Measurements from ENCODE around the gene ELOVL2. TPM values are rescaled to one million over a fixed set of nuclear protein-coding genes. Genes with fewer than 3 reads are reported as not detected.
"Not testable (repeated sequence)": the region's sequence is repeated elsewhere in the genome, so short reads cannot be mapped to it uniquely, and the experiment has no call there.

ELOVL2 gene
- total RNA-seq, 1 donor from 2014 or later: 0.25 TPM

DNA sequence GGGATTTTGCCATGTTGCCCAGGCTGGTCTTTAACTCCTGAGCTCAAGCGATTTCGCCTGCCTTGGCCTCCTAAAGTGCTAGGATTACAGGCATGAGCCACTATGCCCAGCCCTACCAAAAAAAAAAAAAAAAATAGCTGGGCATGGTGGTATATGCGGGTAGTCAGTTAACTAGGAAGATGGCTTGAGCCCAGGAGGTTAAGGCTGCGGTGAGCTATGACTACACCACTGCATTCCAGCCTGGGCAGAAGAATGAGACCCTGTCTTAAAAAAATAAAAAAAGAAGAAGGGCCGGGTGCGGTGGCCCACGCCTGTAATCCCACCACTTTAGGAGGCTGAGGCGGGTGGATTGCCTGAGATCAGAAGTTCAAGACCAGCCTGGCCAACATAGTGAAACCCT lies 50.2 kb downstream of the ELOVL2 start:
- Histone ChIP-seq H3K4me1 (no peaks in the 10 kb centered on the region), H3K27me3 (no peaks in the 10 kb centered on the region), H3K27ac (no peak overlapping the region), H3K36me3 (no peaks in the 10 kb centered on the region), H3K9me3 (no peaks in the 10 kb centered on the region), H3K4me3 (no peak overlapping the region)
- intact Hi-C loops (cut with DNase I): no loop called here
- no peak for TF ChIP-seq POLR2AphosphoS5 (IDR thresholded peaks at IDR 0.05; ENCODE audit: insufficient read depth in 1 of 2, low read depth in 1 of 2)
- TF ChIP-seq, protein P1, sequence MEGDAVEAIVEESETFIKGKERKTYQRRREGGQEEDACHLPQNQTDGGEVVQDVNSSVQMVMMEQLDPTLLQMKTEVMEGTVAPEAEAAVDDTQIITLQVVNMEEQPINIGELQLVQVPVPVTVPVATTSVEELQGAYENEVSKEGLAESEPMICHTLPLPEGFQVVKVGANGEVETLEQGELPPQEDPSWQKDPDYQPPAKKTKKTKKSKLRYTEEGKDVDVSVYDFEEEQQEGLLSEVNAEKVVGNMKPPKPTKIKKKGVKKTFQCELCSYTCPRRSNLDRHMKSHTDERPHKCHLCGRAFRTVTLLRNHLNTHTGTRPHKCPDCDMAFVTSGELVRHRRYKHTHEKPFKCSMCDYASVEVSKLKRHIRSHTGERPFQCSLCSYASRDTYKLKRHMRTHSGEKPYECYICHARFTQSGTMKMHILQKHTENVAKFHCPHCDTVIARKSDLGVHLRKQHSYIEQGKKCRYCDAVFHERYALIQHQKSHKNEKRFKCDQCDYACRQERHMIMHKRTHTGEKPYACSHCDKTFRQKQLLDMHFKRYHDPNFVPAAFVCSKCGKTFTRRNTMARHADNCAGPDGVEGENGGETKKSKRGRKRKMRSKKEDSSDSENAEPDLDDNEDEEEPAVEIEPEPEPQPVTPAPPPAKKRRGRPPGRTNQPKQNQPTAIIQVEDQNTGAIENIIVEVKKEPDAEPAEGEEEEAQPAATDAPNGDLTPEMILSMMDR (IDR thresholded peaks at IDR 0.05): no peak
- no peak for TF ChIP-seq POLR2A (IDR thresholded peaks at IDR 0.05)
- DNase-seq (ENCODE audit: extremely low spot score in 2 of 2): no peak

DNA sequence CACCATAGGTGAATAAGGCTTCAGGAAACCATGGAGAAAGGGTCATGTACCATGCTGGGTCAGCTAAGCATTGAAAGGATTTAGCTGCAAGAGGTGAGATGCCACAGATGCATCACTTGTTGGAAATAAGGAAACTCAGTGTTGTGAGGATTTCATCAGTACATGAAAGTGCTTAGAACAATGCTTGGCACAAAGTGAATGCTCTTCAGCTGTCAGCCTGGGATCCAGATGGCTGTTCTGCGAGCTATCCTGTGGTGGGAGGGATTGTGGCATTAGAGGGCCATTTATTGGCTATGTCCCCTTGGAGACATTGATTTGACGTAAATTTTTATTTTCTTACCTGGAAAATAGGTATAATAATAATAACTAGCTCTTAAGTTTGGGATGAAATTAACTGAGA lies 53.0 kb downstream of the ELOVL2 start:
- no peaks in the 10 kb centered on the region for H3K27me3 ChIP-seq
- intact Hi-C loops (cut with DNase I): no loop called here
- no peak overlapping the region for H3K4me3 ChIP-seq
- DNase-seq (ENCODE audit: extremely low spot score in 2 of 2): no peak
- no peaks in the 10 kb centered on the region for H3K9me3 ChIP-seq
- H3K36me3 ChIP-seq: no peaks in the 10 kb centered on the region
- H3K27ac ChIP-seq: no peak overlapping the region
- H3K4me1 ChIP-seq: no peaks in the 10 kb centered on the region
- no peak for TF ChIP-seq POLR2AphosphoS5 (IDR thresholded peaks at IDR 0.05; ENCODE audit: insufficient read depth in 1 of 2, low read depth in 1 of 2)
- TF ChIP-seq POLR2A (IDR thresholded peaks at IDR 0.05): no peak
- TF ChIP-seq, protein P1 (IDR thresholded peaks at IDR 0.05): no peak

DNA sequence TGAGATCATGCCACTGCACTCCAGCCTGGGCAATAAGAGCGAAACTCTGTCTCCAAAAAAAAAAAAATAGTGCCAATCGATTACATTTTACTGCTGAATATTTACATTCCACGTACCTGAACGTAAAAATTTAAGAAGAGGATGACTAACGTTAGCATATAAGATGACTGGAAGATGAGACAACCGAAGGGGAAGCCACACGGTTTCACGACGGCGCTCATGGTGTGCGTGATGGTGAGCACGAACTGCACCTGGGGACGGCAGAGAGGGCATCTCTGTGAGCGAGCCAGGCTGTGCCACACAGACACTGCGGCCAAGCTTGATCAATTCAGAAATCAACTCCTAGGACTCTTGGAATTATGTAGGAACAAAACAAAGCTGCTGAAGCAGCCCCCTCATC lies 54.5 kb downstream of the ELOVL2 start:
- intact Hi-C loops (cut with DNase I): no loop called here
- TF ChIP-seq, protein P1 (IDR thresholded peaks at IDR 0.05): no peak
- TF ChIP-seq POLR2A (IDR thresholded peaks at IDR 0.05) (no peak), POLR2AphosphoS5 (IDR thresholded peaks at IDR 0.05; ENCODE audit: insufficient read depth in 1 of 2, low read depth in 1 of 2) (no peak)
- Histone ChIP-seq H3K27ac (no peak overlapping the region), H3K36me3 (no peaks in the 10 kb centered on the region), H3K27me3 (no peaks in the 10 kb centered on the region), H3K4me1 (no peaks in the 10 kb centered on the region), H3K4me3 (no peak overlapping the region), H3K9me3 (no peaks in the 10 kb centered on the region)
- no peak for DNase-seq (ENCODE audit: extremely low spot score in 2 of 2)

DNA sequence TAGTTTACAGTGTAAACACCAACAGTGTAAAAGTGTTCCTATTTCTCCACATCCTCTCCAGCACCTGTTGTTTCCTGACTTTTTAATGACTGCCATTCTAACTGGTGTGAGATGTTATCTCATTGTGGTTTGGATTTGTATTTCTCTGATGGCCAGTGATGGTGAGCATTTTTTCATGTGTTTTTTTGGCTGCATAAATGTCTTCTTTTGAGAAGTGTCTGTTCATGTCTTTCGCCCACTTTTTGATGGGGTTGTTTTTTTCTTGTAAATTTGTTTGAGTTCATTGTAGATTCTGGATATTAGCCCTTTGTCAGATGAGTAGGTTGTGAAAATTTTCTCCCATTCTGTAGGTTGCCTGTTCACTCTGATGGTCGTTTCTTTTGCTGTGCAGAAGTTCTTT lies 59.1 kb downstream of the ELOVL2 start:
- H3K4me3 ChIP-seq; H3K27me3 ChIP-seq; H3K9me3 ChIP-seq; H3K36me3 ChIP-seq; intact Hi-C loops (cut with DNase I); DNase-seq (ENCODE audit: extremely low spot score in 2 of 2); H3K4me1 ChIP-seq; H3K27ac ChIP-seq: not testable (repeated sequence)

DNA sequence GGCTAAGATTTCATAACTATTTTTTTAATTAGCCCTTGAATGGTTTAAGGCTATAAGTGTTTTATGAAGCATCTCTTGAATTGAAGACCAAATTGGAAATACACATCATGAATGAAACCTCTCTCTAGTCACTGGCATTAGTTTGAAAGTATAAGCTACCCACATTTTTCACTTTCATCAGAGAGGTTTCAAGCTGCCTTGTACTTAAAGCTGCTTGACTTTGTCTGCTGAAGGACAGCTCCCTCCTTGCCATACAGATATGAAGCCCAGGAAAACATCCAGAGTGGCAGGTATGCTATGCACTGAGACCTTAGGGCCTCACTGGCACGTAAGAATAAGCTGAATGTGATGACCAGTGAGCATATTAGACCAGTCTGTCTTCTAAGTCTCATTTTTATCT lies 62.7 kb downstream of the ELOVL2 start:
- H3K4me1 ChIP-seq: no peaks in the 10 kb centered on the region
- H3K9me3 ChIP-seq: no peaks in the 10 kb centered on the region
- H3K4me3 ChIP-seq: no peak overlapping the region
- intact Hi-C loops (cut with DNase I): no loop called here
- H3K36me3 ChIP-seq: no peaks in the 10 kb centered on the region
- no peak for DNase-seq (ENCODE audit: extremely low spot score in 2 of 2)
- TF ChIP-seq, protein P1 (IDR thresholded peaks at IDR 0.05): no peak
- TF ChIP-seq POLR2AphosphoS5 (IDR thresholded peaks at IDR 0.05; ENCODE audit: insufficient read depth in 1 of 2, low read depth in 1 of 2) (no peak), POLR2A (IDR thresholded peaks at IDR 0.05) (no peak)
- no peaks in the 10 kb centered on the region for H3K27me3 ChIP-seq
- no peak overlapping the region for H3K27ac ChIP-seq

DNA sequence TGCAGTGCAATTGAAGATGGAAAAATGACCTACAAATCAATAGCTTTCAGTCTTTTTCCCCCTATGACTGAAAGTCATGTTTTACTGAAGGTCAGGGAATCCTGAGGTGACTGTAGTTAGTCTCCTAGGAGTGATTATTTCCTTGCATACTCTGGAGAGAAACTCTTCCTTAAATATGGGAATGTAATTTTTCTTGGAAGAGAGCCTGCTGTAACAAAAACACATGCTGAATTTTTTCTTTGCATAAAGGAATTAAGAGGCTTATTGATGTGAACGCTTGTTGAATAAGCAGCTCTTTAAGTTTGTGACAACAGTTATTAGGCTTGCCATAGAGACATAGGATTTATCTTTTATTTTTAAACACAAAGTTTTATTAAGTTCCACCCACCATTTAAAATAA lies 64.5 kb downstream of the ELOVL2 start:
- DNase-seq (ENCODE audit: extremely low spot score in 2 of 2): no peak
- no peak overlapping the region for H3K27ac ChIP-seq
- no peaks in the 10 kb centered on the region for H3K9me3 ChIP-seq
- intact Hi-C loops (cut with DNase I): no loop called here
- TF ChIP-seq, protein P1 (IDR thresholded peaks at IDR 0.05): no peak
- TF ChIP-seq POLR2A (IDR thresholded peaks at IDR 0.05) (no peak), POLR2AphosphoS5 (IDR thresholded peaks at IDR 0.05; ENCODE audit: insufficient read depth in 1 of 2, low read depth in 1 of 2) (no peak)
- H3K27me3 ChIP-seq: no peaks in the 10 kb centered on the region
- no peaks in the 10 kb centered on the region for H3K36me3 ChIP-seq
- no peaks in the 10 kb centered on the region for H3K4me1 ChIP-seq
- H3K4me3 ChIP-seq: no peak overlapping the region

Data from vagina (tissue), 2 donors.